ENCODE data around the gene ALG10B. TPM values are rescaled to one million over a fixed set of nuclear protein-coding genes. Genes with fewer than 3 reads are reported as not detected.
A peak's percentile ranks its signal among the peaks of the same experiment; 100 is the strongest.
"Not testable (repeated sequence)": the region's sequence is repeated elsewhere in the genome, so short reads cannot be mapped to it uniquely, and the experiment has no call there.

ALG10B gene
- total and polyA plus RNA-seq, 9 donors = 2.2 to 11.8 (median 6.3) TPM

- H3K4me3 ChIP-seq = no peak overlapping the region
- TF ChIP-seq EP300 (IDR thresholded peaks at IDR 0.05) (no peak), POLR2A (IDR thresholded peaks at IDR 0.05) (no peak), CTCF (IDR thresholded peaks at IDR 0.05) (no peak)
- no peaks in the 10 kb centered on the region for H3K9me3 ChIP-seq
- 77 to 93% (median 93%) methylated on average over 3 of the region's 3 CpGs for WGBS, 3 donors
- intact Hi-C loops (cut with DNase I) = no loop called here
- no peaks in the 10 kb centered on the region for H3K36me3 ChIP-seq
- no peak overlapping the region for H3K27ac ChIP-seq
- DNase-seq = no peak
- H3K27me3 ChIP-seq = no peaks in the 10 kb centered on the region
- H3K4me1 ChIP-seq (ENCODE audit: insufficient read depth) = no peaks in the 10 kb centered on the region
Observed at GRCh38 chr12:38327356-38327755, 10.8 kb downstream of the ALG10B start.

- 17 to 21% (median 20%) methylated on average over 6 of the region's 6 CpGs for WGBS, 3 donors
- H3K36me3 ChIP-seq = no peaks in the 10 kb centered on the region
- intact Hi-C loops (cut with DNase I) = no loop called here
- no peaks in the 10 kb centered on the region for H3K27me3 ChIP-seq
- DNase-seq = no peak
- H3K4me3 ChIP-seq = no peak overlapping the region
- no peaks in the 10 kb centered on the region for H3K9me3 ChIP-seq
- H3K27ac ChIP-seq = no peak overlapping the region
- TF ChIP-seq POLR2A (IDR thresholded peaks at IDR 0.05) (no peak), EP300 (IDR thresholded peaks at IDR 0.05) (no peak), CTCF (IDR thresholded peaks at IDR 0.05) (peak in 1 of 3 donors; percentile 28)
- no peaks in the 10 kb centered on the region for H3K4me1 ChIP-seq (ENCODE audit: insufficient read depth)
Observed at GRCh38 chr12:38328306-38328895, 11.8 kb downstream of the ALG10B start.

GRCh38 chr12:38330414-38330813 is 13.8 kb downstream of the ALG10B start:
- 90 to 96% (median 96%) methylated on average over 24 to 29 of the region's 30 CpGs for WGBS, 3 donors
- H3K36me3 ChIP-seq; H3K9me3 ChIP-seq; H3K4me3 ChIP-seq; H3K4me1 ChIP-seq (ENCODE audit: insufficient read depth); DNase-seq; H3K27me3 ChIP-seq; H3K27ac ChIP-seq: not testable (repeated sequence)
- intact Hi-C loops (cut with DNase I) = loop anchor here in 1 of 4 donors (10.0 kb wide), 1 partner anchor 774 kb away; no protein-coding TSS in a partner anchor

GRCh38 chr12:38332814-38333213 is 16.2 kb downstream of the ALG10B start:
- H3K27ac ChIP-seq = no peak overlapping the region
- no peak for TF ChIP-seq CTCF (IDR thresholded peaks at IDR 0.05)
- TF ChIP-seq EP300 (IDR thresholded peaks at IDR 0.05) = no peak
- no peak for TF ChIP-seq POLR2A (IDR thresholded peaks at IDR 0.05)
- no peaks in the 10 kb centered on the region for H3K9me3 ChIP-seq
- no peaks in the 10 kb centered on the region for H3K36me3 ChIP-seq
- H3K27me3 ChIP-seq = no peaks in the 10 kb centered on the region
- H3K4me1 ChIP-seq (ENCODE audit: insufficient read depth) = no peaks in the 10 kb centered on the region
- no peak overlapping the region for H3K4me3 ChIP-seq
- WGBS, 3 donors = 91 to 94% (median 93%) methylated on average over 1 of the region's 1 CpG
- intact Hi-C loops (cut with DNase I) = loop anchor here in 1 of 4 donors (10.0 kb wide), 1 partner anchor 772 kb away; no protein-coding TSS in a partner anchor
- DNase-seq = no peak

- DNase-seq = no peak
- no peaks in the 10 kb centered on the region for H3K36me3 ChIP-seq
- H3K4me1 ChIP-seq (ENCODE audit: insufficient read depth) = no peaks in the 10 kb centered on the region
- H3K4me3 ChIP-seq = no peak overlapping the region
- intact Hi-C loops (cut with DNase I) = no loop called here
- H3K27ac ChIP-seq = no peak overlapping the region
- H3K9me3 ChIP-seq = no peaks in the 10 kb centered on the region
- no peak for TF ChIP-seq CTCF (IDR thresholded peaks at IDR 0.05)
- TF ChIP-seq POLR2A (IDR thresholded peaks at IDR 0.05) = no peak
- no peak for TF ChIP-seq EP300 (IDR thresholded peaks at IDR 0.05)
- H3K27me3 ChIP-seq = no peaks in the 10 kb centered on the region
- WGBS, 3 donors = 26 to 65% (median 61%) methylated on average over 3 of the region's 3 CpGs
Observed at GRCh38 chr12:38342444-38342843, 25.9 kb downstream of the ALG10B start.

- DNase-seq; H3K27me3 ChIP-seq; H3K27ac ChIP-seq; H3K4me1 ChIP-seq (ENCODE audit: insufficient read depth); H3K4me3 ChIP-seq; H3K36me3 ChIP-seq; H3K9me3 ChIP-seq; intact Hi-C loops (cut with DNase I): not testable (repeated sequence)
- 67 to 87% (median 70%) methylated on average over 4 of the region's 4 CpGs for WGBS, 3 donors
Observed at GRCh38 chr12:38343256-38343655, 26.7 kb downstream of the ALG10B start.

GRCh38 chr12:38343916-38344315 is 27.3 kb downstream of the ALG10B start:
- H3K9me3 ChIP-seq; H3K36me3 ChIP-seq; H3K4me1 ChIP-seq (ENCODE audit: insufficient read depth); DNase-seq; H3K27me3 ChIP-seq; H3K4me3 ChIP-seq; intact Hi-C loops (cut with DNase I); H3K27ac ChIP-seq: not testable (repeated sequence)
- 69 to 88% (median 80%) methylated on average over 1 of the region's 1 CpG for WGBS, 3 donors

Measured in ovary (tissue), 9 donors.